ENCODE measurements around the gene GADD45A.
A peak's percentile ranks its signal among the peaks of the same experiment; 100 is the strongest.

The GADD45A gene

GRCh38 chr1:67685067-67685557 is at the start of gene GADD45A:
Gene GADD45A (plus strand): TSS chr1:67685201. CDS start chr1:67685495, 294 bp downstream.
- peak within 1 kb of the TSS; percentile 34; the same call in 1 of the 2 replicates for H3K27ac ChIP-seq
- H3K9ac ChIP-seq (ENCODE audit: insufficient read length), result peak within 1 kb of the TSS; percentile 71
- TF ChIP-seq EZH2 (IDR thresholded peaks at IDR 0.05) (no peak), POLR2AphosphoS5 (IDR thresholded peaks at IDR 0.05; ENCODE audit: borderline replicate concordance, low read depth, low read length) (peak; percentile 99)
- peaks cover 16% of the 10 kb centered on the region for H3K36me3 ChIP-seq (ENCODE audit: insufficient read depth, low read length)
- DNase-seq (ENCODE audit: low read depth, low spot score), result peak; percentile 86
- no peaks in the 10 kb centered on the region for H3K9me3 ChIP-seq (ENCODE audit: low read depth, low read length)
- peak within 1 kb of the TSS; percentile 94 for H3K4me3 ChIP-seq

GRCh38 chr1:67636146-67636545 is 48.9 kb upstream of the GADD45A start:
- no peaks in the 10 kb centered on the region for H3K9me3 ChIP-seq (ENCODE audit: low read depth, low read length)
- TF ChIP-seq FOXP2 (optimal IDR thresholded peaks at IDR 0.05; ENCODE audit: control extremely low read depth, extremely low read length, insufficient read depth), result no peak
- TF ChIP-seq EZH2 (IDR thresholded peaks at IDR 0.05), result no peak
- no peak for TF ChIP-seq POLR2AphosphoS5 (IDR thresholded peaks at IDR 0.05; ENCODE audit: borderline replicate concordance, low read depth, low read length)
- H3K36me3 ChIP-seq (ENCODE audit: insufficient read depth, low read length), result no peaks in the 10 kb centered on the region
- no peak for DNase-seq (ENCODE audit: low read depth, low spot score)
- no peak overlapping the region for H3K27ac ChIP-seq
- no peak overlapping the region for H3K4me3 ChIP-seq
- no peak overlapping the region for H3K9ac ChIP-seq (ENCODE audit: insufficient read length)

- no peak for DNase-seq (ENCODE audit: low read depth, low spot score)
- no peaks in the 10 kb centered on the region for H3K36me3 ChIP-seq (ENCODE audit: insufficient read depth, low read length)
- H3K4me3 ChIP-seq, result no peak overlapping the region
- no peak for TF ChIP-seq FOXP2 (optimal IDR thresholded peaks at IDR 0.05; ENCODE audit: control extremely low read depth, extremely low read length, insufficient read depth)
- TF ChIP-seq POLR2AphosphoS5 (IDR thresholded peaks at IDR 0.05; ENCODE audit: borderline replicate concordance, low read depth, low read length), result no peak
- TF ChIP-seq EZH2 (IDR thresholded peaks at IDR 0.05), result no peak
- H3K9ac ChIP-seq (ENCODE audit: insufficient read length), result no peak overlapping the region
- no peak overlapping the region for H3K27ac ChIP-seq
- no peaks in the 10 kb centered on the region for H3K9me3 ChIP-seq (ENCODE audit: low read depth, low read length)
Observed at GRCh38 chr1:67639361-67639760, 45.6 kb upstream of the GADD45A start.

- TF ChIP-seq POLR2AphosphoS5 (IDR thresholded peaks at IDR 0.05; ENCODE audit: borderline replicate concordance, low read depth, low read length) (no peak), EZH2 (IDR thresholded peaks at IDR 0.05) (no peak), FOXP2 (optimal IDR thresholded peaks at IDR 0.05; ENCODE audit: control extremely low read depth, extremely low read length, insufficient read depth) (no peak)
- H3K36me3 ChIP-seq (ENCODE audit: insufficient read depth, low read length), result no peaks in the 10 kb centered on the region
- H3K9ac ChIP-seq (ENCODE audit: insufficient read length), result no peak overlapping the region
- no peak for DNase-seq (ENCODE audit: low read depth, low spot score)
- no peak overlapping the region for H3K27ac ChIP-seq
- no peak overlapping the region for H3K4me3 ChIP-seq
- H3K9me3 ChIP-seq (ENCODE audit: low read depth, low read length), result no peaks in the 10 kb centered on the region
Observed at GRCh38 chr1:67642629-67643028, 42.4 kb upstream of the GADD45A start.

GRCh38 chr1:67644566-67644965 is 40.4 kb upstream of the GADD45A start:
- TF ChIP-seq FOXP2 (optimal IDR thresholded peaks at IDR 0.05; ENCODE audit: control extremely low read depth, extremely low read length, insufficient read depth) (no peak), EZH2 (IDR thresholded peaks at IDR 0.05) (no peak), POLR2AphosphoS5 (IDR thresholded peaks at IDR 0.05; ENCODE audit: borderline replicate concordance, low read depth, low read length) (no peak)
- Histone ChIP-seq H3K4me3 (no peak overlapping the region), H3K36me3 (ENCODE audit: insufficient read depth, low read length) (no peaks in the 10 kb centered on the region), H3K9ac (ENCODE audit: insufficient read length) (no peak overlapping the region), H3K9me3 (ENCODE audit: low read depth, low read length) (no peaks in the 10 kb centered on the region), H3K27ac (no peak overlapping the region)
- no peak for DNase-seq (ENCODE audit: low read depth, low spot score)

GRCh38 chr1:67645495-67646144 is 39.4 kb upstream of the GADD45A start:
- Histone ChIP-seq H3K36me3 (ENCODE audit: insufficient read depth, low read length) (no peaks in the 10 kb centered on the region), H3K27ac (no peak overlapping the region), H3K4me3 (no peak overlapping the region), H3K9me3 (ENCODE audit: low read depth, low read length) (no peaks in the 10 kb centered on the region), H3K9ac (ENCODE audit: insufficient read length) (no peak overlapping the region)
- DNase-seq (ENCODE audit: low read depth, low spot score), result no peak
- TF ChIP-seq POLR2AphosphoS5 (IDR thresholded peaks at IDR 0.05; ENCODE audit: borderline replicate concordance, low read depth, low read length) (no peak), FOXP2 (optimal IDR thresholded peaks at IDR 0.05; ENCODE audit: control extremely low read depth, extremely low read length, insufficient read depth) (no peak), EZH2 (IDR thresholded peaks at IDR 0.05) (no peak)

- Histone ChIP-seq H3K4me3 (no peak overlapping the region), H3K36me3 (ENCODE audit: insufficient read depth, low read length) (no peaks in the 10 kb centered on the region), H3K27ac (no peak overlapping the region), H3K9ac (ENCODE audit: insufficient read length) (no peak overlapping the region), H3K9me3 (ENCODE audit: low read depth, low read length) (no peaks in the 10 kb centered on the region)
- DNase-seq (ENCODE audit: low read depth, low spot score), result peak; percentile 2
- TF ChIP-seq POLR2AphosphoS5 (IDR thresholded peaks at IDR 0.05; ENCODE audit: borderline replicate concordance, low read depth, low read length) (no peak), FOXP2 (optimal IDR thresholded peaks at IDR 0.05; ENCODE audit: control extremely low read depth, extremely low read length, insufficient read depth) (no peak), EZH2 (IDR thresholded peaks at IDR 0.05) (no peak)
Observed at GRCh38 chr1:67646145-67647035, 38.6 kb upstream of the GADD45A start.

GRCh38 chr1:67647036-67647798 is 37.8 kb upstream of the GADD45A start:
- no peak overlapping the region for H3K27ac ChIP-seq
- TF ChIP-seq FOXP2 (optimal IDR thresholded peaks at IDR 0.05; ENCODE audit: control extremely low read depth, extremely low read length, insufficient read depth), result no peak

More at GRCh38 chr1:67647036-67647798, 37.8 kb upstream of the GADD45A start:
- Histone ChIP-seq H3K36me3 (ENCODE audit: insufficient read depth, low read length) (no peaks in the 10 kb centered on the region), H3K4me3 (no peak overlapping the region), H3K9ac (ENCODE audit: insufficient read length) (no peak overlapping the region), H3K9me3 (ENCODE audit: low read depth, low read length) (no peaks in the 10 kb centered on the region)
- no peak for DNase-seq (ENCODE audit: low read depth, low spot score)

Data from SK-N-MC (cell line).